CD4-positive, alpha-beta T cell treated with Interleukin-15 for 1 hour (primary cell): ENCODE data around the gene ZAP70.
"Not testable (repeated sequence)": the region's sequence is repeated elsewhere in the genome, so short reads cannot be mapped to it uniquely, and the experiment has no call there.

ENCODE experiments used
- DNase-seq: peaks from one replicate; pipeline ENCODE4 v3.0.0-alpha.2; 2020

ZAP70 gene

GRCh38 chr2:97713296-97714083 lies at the start of gene ZAP70:
ZAP70 (plus strand) TSS chr2:97713576; CDS start chr2:97724037, 10,461 bp downstream.
- DNase-seq = peak; percentile 53

GRCh38 chr2:97663626-97663961 lies 49.8 kb upstream of the ZAP70 start:
- no peak for DNase-seq

DNA sequence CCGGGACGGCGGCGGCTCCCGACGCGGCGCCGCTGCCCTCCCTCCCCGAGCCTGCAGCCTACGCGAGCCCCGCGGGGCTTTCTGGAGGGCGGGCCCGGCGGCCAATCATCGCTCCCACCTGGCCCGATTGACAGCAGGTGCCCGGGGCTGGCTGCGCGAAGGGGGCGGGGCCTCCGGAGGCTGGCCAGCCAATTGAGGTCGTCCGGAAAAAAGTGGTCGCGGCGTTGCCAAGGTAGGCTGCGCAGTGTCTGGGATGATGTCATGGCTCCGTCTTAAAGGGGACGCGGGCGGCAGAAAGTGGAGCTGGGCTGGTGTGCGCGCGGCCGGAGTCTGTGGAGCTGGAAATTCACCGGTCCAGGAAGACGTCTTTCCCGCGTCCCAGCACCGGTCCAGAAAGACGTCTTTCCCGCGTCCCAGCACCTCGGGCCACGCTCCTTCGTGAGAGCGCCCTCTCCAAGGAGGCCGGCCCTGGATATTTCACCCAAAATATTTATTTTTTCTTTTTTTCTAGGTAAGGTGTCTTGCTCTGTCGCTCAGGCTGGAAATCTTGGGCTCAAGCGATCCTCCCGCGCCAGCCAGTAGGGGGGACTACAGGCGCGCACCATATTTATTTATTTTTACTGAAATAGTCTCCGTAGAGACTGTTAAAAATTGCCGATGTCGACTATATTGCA lies 49.3 kb upstream of the ZAP70 start, which contains the start of gene ACTR1B:
Gene ACTR1B (minus strand): TSS at position 83 of the 674 bp plus-strand sequence. CDS start 154 bp downstream, outside the sequence.
- DNase-seq = peak; percentile 99

GRCh38 chr2:97664636-97664970 lies 48.8 kb upstream of the ZAP70 start:
- DNase-seq = no peak

- DNase-seq = no peak
These were observed 43.9 kb upstream of the ZAP70 start, which contains the start of gene C2orf92 for GRCh38 chr2:97669448-97669847. C2orf92 (plus strand) TSS chr2:97669713; CDS start chr2:97669789, 76 bp downstream.

DNA sequence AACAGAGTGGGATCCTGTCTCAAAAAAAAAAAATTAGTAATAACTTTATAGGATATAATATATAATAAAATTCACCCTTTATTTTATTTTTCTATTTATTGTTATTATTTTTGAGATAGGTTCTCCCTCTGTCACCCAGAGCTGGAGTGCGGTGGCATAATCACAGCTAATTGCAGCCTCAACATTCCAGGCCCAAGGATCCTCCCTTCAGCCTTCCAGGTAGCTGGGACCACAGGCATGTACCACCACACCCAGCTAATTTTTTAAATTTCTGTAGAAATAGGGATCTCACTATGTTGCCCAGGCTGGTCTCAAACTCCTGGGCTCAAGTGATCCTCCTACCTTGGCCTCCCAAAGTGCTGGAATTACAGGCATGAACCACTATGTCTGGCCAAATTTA lies 42.9 kb upstream of the ZAP70 start:
- DNase-seq = no peak

GRCh38 chr2:97671526-97671925 lies 41.9 kb upstream of the ZAP70 start:
- no peak for DNase-seq

DNA sequence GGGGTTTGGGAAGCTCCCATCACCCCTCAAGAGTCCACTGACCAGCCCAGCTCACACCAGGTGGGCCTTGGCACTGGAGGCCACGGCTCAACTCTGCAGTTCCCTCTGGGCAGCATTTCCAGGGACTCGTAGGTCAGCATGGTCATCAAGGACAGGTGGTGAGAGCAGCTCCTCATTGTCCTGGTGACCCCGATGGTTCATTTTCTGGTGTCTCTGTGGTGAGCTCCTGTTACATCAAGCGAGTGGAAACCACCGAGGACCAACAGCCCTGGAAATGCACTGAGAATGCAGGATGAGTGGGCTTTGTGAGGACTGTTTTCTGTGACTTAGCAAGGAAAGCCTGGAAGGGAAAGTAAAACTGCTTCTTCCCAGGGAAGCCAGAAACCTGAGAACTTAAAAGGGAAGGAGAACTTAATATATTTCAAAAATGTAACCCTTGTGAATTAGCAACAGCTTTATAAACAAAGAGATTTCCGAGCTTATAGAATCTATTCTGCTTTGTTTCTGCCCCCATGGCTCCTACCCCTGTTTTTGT lies 40.7 kb upstream of the ZAP70 start:
- not testable (repeated sequence) for DNase-seq

- DNase-seq = no peak
These were observed 40.0 kb upstream of the ZAP70 start for GRCh38 chr2:97673182-97673914.

DNA sequence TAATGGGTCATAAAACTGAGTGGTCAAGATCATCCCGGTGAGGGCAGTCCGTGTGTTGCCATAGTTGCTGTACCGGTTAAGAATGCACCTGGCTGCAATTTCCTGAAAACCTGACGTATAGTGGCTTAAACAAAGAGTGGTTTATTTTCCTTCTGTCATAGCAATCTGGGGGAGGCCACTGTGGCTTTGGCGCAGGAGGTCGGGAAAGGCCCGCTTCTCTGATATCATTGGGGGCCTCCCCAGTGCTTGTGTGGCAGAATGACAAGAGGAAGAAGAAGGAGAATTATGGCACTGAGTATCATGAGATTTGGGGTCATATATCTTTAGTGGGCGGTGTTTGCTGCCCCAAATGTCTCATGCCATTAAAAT lies 39.5 kb upstream of the ZAP70 start:
- DNase-seq = no peak

DNA sequence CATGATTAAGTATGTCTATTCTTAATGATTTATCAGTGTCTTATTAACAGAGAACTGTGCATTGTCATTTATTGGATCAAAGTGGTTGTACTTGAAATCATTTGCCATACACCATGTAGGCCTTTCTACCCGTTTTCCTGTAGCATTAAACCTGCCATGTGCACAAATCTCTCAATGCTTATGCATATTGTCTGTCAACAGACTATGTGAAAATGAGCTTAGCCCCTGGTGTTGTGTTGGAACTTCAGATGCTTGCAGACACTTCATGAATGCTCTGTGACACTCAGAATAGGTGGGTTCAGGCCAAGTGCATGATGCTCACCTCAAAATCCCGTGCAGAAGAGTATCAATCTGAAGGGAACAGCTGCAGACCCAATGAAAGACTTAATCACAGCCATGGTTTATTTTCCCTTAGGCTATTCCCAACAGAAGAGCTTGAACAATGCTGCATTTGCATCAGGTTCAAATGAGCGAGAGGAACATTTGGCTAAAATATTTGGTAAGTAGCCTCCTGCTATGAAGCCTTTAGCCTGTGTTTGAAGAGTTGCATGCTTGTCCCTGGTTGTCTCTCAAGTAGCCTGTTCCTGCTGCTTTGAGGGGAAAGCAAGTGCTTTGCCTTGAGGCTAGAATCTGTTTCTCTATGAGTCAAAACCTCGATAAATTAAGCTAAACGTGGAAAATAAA lies 37.8 kb upstream of the ZAP70 start:
- DNase-seq = no peak

DNA sequence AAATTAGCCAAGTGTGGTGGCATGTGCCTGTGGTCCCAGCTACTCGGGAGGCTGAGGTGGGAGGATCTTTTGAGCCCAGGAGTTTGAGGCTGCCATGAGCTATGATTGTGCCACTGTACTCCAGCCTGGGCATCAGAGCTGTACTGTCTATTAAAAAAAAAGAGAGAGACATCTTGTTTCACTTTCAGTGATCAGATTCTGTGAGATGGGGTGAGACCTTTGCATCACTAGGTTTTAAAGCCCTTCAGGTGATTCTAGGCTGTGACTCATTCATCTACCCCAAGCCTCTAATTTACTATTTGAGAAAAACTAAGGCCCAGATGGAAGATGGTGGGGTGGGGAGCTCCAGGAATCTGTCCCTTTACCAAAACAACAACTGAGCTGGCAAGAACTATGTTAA lies 36.8 kb upstream of the ZAP70 start:
- DNase-seq = no peak

DNA sequence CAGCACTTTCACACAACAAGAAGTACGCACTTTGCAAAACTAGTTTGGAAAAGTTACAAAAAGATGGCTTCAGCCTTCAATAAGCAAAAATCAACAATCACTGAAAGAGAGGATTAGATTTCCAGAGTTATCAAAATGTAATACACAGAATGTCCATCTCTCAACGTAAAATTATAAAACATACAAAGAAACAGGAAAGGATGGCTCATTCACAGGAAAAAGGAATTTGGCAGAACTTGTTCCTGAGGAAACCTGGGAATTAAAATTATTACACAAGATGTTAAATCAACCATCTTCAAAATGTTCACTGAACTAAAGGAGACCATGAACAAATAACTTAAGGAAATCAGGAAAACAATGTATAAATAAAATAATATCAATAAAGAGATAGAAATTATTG lies 35.9 kb upstream of the ZAP70 start:
- no peak for DNase-seq

DNA sequence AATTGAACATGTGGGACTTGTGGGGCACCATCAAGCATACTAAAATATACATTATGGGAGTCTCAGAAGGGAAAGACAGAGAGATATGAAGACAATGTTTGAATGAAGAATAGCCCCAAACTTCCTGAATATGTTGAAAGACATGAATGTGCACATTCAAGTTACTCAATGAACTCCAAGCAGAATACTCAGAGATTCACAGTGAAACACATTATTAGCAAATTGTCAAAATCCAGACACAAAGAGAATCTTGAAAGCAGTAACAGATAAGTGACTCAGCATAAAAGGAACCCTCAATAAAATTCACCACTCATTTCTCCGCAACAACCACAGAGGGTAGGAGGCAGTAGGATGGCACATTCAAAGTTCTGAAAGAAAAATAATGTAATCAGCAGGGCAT lies 35.1 kb upstream of the ZAP70 start:
- no peak for DNase-seq

DNA sequence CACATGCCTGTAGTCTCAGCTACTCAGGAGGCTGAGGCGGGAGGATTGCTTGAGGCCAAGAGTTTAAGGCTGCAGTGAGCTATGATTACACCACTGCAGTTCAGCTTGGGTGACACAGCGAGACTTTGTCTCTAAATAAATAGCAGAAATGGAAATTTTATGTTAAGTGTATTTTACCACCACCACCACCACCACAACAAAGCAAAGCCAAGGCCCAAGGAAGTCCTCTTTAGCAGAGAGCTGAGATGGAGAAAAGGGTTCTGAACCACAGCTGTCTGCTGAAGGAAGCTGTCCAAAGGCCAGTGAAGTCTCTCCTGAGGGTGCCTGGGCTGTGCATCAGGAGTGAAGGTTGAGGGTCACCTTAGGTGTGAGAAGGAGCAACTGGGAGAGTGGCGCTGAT lies 26.1 kb upstream of the ZAP70 start:
- not testable (repeated sequence) for DNase-seq

- DNase-seq = no peak
These were observed 25.1 kb upstream of the ZAP70 start for GRCh38 chr2:97688062-97688827.

- DNase-seq = no peak
These were observed 22.2 kb upstream of the ZAP70 start for GRCh38 chr2:97691166-97691565.

DNA sequence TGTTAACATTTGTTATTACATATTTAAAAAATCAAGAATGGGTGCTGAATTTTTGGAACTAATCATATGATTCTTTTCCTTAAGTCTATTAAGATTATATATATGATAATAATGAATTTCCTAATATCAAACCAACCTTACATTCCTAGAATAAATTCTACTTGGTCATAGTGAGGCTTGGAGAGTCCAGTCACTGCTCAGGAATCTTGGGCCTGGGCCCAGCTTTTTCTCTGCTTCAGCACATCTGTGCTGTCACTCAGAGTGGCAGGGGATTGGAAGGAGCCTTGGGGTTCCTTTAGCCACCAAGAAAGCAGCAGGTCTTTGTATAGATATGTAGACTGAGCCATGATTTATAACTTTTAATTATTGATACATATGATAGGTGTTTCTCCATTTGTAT lies 19.9 kb upstream of the ZAP70 start:
- DNase-seq = no peak

DNA sequence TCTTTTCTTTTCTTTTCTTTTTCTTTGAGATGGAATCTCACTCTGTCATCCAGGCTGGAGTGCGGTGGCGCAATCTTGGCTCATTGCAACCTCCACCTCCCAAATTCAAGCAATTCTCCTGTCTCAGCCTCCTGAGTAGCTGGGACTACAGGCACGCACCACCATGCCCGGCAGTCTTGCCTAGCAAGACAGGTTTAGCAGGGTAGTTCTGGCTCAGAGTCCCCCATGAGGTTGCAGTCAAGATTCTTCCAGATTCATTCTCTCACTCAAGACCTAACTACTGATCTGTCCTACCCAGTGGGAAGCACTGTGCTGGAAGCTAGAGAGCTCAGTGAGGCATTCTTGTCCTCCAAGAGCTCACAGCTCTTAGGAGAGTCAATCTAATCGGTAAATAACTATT lies 17.6 kb upstream of the ZAP70 start:
- DNase-seq = no peak

DNA sequence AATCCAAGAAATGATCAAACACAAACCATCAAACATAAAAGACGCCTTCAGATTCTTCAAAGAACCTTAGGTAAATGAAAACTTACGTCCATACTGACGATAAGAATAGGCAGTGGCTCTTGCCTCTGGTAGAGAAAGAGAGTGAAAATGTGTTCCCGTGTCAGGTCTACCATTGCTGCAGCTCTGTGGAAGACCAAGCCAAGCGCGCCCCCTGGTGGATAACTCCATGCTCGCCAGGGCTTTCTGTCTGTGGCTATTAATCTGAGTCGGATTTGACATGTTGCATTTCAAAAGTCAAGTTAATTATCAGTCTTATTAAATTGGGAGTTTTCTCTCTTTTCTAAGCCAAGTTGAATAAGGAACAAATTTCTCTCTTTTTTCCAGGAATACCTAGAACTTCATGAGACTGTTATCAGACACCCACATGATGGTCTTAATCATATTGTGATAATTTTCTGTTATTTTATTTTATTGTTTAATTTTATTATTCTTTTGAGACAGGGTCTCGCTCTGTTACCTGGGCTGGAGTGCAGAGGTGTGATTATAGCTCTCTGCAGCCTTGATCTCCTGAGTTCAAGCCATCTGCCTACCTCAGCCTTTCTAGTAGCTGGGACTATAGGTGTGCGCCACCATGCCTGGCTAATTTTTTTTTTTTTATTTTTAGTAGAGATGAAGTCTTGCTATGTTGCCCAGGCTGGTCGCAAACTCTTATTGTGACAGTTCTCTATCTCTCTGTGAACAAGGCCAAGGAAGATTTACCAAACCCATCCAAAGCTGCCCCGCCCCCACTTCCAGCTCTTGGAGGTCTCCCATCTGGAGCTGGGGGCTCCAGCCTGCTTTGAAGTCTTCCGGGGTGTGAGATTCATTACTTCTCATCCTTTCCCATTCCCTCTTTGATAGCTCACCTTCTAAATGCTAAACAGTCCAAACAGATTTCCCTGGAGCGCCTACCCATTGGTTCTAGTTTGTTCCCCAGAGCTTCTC lies 15.8 kb upstream of the ZAP70 start:
- DNase-seq = peak; percentile 84

GRCh38 chr2:97698530-97698929 lies 14.8 kb upstream of the ZAP70 start:
- no peak for DNase-seq
